ENCODE measurements around the gene GALNT1. TPM values are rescaled to one million over a fixed set of nuclear protein-coding genes. Genes with fewer than 3 reads are reported as not detected.
A peak's percentile ranks its signal among the peaks of the same experiment; 100 is the strongest.

GALNT1 gene
- total and polyA plus RNA-seq, 9 of the 15 experiments (the other 6 are each of a cell fraction or from before 2014, with no cell fraction given): 14.4 to 54.1 (median 36.6) TPM

DNA sequence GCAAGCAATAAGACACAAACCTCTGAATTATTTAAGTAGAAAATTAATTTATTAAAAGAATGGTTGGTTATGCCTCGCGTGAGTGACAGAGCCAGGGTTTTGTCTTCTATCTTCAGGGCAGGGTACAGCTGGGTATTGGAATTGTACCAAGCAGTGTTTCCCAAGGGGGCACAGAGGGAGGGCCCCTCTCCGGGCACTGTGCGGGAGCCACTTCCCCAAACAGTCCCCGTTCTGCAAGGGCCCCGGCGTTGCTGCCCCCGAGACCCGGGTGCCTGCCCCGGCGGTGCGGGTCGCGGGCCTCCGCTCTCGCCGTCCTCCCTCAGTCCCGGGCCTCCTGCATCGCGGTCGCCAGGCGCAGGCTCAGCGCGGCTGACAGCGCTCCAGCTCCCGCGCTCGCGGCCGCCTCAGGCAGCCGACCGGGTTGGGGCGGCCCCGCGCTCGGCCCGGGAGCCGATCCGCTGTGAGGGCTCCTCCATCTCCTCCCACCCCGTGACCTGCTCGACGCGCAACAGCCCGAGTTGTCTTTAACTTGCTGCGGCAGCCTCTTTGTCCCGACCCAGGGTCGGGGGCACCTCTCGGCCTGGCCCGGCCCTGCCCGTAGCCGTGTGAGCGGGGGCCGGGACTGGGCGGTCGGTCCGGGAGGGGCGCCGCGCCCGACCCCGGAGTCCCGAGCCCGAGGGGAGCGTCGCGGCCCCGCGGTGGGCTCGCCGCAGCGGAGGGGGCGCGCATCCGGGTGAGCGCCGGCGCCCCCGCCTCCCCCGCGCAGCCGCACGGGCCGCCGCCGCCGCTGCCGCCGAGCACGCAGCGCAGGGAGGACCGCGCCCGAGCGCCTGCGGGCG, 620 bp upstream of the GALNT1 start (continued):
- TF ChIP-seq, protein P1, sequence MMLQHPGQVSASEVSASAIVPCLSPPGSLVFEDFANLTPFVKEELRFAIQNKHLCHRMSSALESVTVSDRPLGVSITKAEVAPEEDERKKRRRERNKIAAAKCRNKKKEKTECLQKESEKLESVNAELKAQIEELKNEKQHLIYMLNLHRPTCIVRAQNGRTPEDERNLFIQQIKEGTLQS (IDR thresholded peaks at IDR 0.05): no peak
- TF ChIP-seq, protein P1 (CRISPR knock-in tag; conservative IDR thresholded peaks at IDR 0.05): no peak
- TF ChIP-seq TAF9B (IDR thresholded peaks at IDR 0.05; ENCODE audit: partially characterized antibody): no peak
- TF ChIP-seq, protein P2, sequence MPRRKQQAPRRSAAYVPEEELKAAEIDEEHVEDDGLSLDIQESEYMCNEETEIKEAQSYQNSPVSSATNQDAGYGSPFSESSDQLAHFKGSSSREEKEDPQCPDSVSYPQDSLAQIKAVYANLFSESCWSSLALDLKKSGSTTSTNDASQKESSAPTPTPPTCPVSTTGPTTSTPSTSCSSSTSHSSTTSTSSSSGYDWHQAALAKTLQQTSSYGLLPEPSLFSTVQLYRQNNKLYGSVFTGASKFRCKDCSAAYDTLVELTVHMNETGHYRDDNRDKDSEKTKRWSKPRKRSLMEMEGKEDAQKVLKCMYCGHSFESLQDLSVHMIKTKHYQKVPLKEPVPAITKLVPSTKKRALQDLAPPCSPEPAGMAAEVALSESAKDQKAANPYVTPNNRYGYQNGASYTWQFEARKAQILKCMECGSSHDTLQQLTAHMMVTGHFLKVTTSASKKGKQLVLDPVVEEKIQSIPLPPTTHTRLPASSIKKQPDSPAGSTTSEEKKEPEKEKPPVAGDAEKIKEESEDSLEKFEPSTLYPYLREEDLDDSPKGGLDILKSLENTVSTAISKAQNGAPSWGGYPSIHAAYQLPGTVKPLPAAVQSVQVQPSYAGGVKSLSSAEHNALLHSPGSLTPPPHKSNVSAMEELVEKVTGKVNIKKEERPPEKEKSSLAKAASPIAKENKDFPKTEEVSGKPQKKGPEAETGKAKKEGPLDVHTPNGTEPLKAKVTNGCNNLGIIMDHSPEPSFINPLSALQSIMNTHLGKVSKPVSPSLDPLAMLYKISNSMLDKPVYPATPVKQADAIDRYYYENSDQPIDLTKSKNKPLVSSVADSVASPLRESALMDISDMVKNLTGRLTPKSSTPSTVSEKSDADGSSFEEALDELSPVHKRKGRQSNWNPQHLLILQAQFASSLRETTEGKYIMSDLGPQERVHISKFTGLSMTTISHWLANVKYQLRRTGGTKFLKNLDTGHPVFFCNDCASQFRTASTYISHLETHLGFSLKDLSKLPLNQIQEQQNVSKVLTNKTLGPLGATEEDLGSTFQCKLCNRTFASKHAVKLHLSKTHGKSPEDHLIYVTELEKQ (CRISPR knock-in tag; IDR thresholded peaks at IDR 0.05): no peak
- no peak for TF ChIP-seq NELFE (IDR thresholded peaks at IDR 0.05; ENCODE audit: insufficient read depth, insufficient read length)
- TF ChIP-seq ADNP (tag; IDR thresholded peaks at IDR 0.05): no peak
- no peak for TF ChIP-seq MEF2D (tag; conservative IDR thresholded peaks at IDR 0.05; ENCODE audit: low read depth)
- TF ChIP-seq HMG20B (CRISPR knock-in tag; IDR thresholded peaks at IDR 0.05): no peak
- TF ChIP-seq, protein P3, sequence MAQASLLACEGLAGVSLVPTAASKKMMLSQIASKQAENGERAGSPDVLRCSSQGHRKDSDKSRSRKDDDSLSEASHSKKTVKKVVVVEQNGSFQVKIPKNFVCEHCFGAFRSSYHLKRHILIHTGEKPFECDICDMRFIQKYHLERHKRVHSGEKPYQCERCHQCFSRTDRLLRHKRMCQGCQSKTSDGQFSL (CRISPR knock-in tag; IDR thresholded peaks at IDR 0.05): no peak
- TF ChIP-seq, protein P3 (tag; IDR thresholded peaks at IDR 0.05): no peak
- TF ChIP-seq STAG1 (CRISPR knock-in tag; IDR thresholded peaks at IDR 0.05; ENCODE audit: borderline replicate concordance): no peak
- TF ChIP-seq EWSR1 (IDR thresholded peaks at IDR 0.05; ENCODE audit: borderline replicate concordance, low read depth, partially characterized antibody): no peak
- TF ChIP-seq SP2 (IDR thresholded peaks at IDR 0.05; ENCODE audit: extremely low read depth, low read depth, low read length, poor library complexity, severe bottlenecking): no peak
- TF ChIP-seq, protein P4, sequence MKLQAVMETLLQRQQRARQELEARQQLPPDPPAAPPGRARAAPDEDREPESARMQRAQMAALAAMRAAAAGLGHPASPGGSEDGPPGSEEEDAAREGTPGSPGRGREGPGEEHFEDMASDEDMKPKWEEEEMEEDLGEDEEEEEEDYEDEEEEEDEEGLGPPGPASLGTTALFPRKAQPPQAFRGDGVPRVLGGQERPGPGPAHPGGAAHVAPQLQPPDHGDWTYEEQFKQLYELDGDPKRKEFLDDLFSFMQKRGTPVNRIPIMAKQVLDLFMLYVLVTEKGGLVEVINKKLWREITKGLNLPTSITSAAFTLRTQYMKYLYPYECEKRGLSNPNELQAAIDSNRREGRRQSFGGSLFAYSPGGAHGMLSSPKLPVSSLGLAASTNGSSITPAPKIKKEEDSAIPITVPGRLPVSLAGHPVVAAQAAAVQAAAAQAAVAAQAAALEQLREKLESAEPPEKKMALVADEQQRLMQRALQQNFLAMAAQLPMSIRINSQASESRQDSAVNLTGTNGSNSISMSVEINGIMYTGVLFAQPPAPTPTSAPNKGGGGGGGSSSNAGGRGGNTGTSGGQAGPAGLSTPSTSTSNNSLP (IDR thresholded peaks at IDR 0.05; ENCODE audit: borderline replicate concordance, low read depth, low read length): no peak
- TF ChIP-seq ZNF324 (CRISPR knock-in tag; IDR thresholded peaks at IDR 0.05): no peak
- no peak for TF ChIP-seq ZNF699 (CRISPR knock-in tag; IDR thresholded peaks at IDR 0.05; ENCODE audit: insufficient replicate concordance)
- TF ChIP-seq SMAD4 (CRISPR knock-in tag; conservative IDR thresholded peaks at IDR 0.05): peak; percentile 61
- no peak for TF ChIP-seq NFATC3 (IDR thresholded peaks at IDR 0.05)
- no peak for TF ChIP-seq HEY1 (CRISPR knock-in tag; IDR thresholded peaks at IDR 0.05; ENCODE audit: borderline replicate concordance)
- no peak for TF ChIP-seq PTRF (tag; IDR thresholded peaks at IDR 0.05)
- TF ChIP-seq BDP1 (IDR thresholded peaks at IDR 0.05; ENCODE audit: insufficient read depth, insufficient read length): no peak

All from K562 (cell line).